Fibroblast of lung (primary cell): ENCODE results near the gene GABPA. TPM values are rescaled to one million over a fixed set of nuclear protein-coding genes. Genes with fewer than 3 reads are reported as not detected.

ENCODE experiments used
- DNase-seq, 2 donors: peaks; one replicate each; pipeline versions ENCODE4 v3.0.0 to v3.0.0-alpha.2; 2010; ENCODE audit warnings: low read depth in 2 of 2
- H2AFZ ChIP-seq: 2 replicates; pipeline ENCODE4 v1.5.1; 2012; ENCODE audit warnings: low read length, control low read depth, inconsistent platforms
- H3K27ac ChIP-seq: 2 replicates; pipeline ENCODE4 v1.5.1; 2011; ENCODE audit warnings: low read length, control low read depth; ENCODE audit not compliant: insufficient read depth
- H3K27me3 ChIP-seq: 2 replicates; pipeline ENCODE4 v1.5.1; 2011; ENCODE audit warnings: mild to moderate bottlenecking, low read length; ENCODE audit not compliant: control insufficient read depth, insufficient read depth
- H3K36me3 ChIP-seq: 2 replicates; pipeline ENCODE4 v1.5.1; 2011; ENCODE audit warnings: low read length; ENCODE audit not compliant: control insufficient read depth, insufficient read depth
- H3K4me1 ChIP-seq: 2 replicates; pipeline ENCODE4 v1.5.1; 2011; ENCODE audit warnings: low read length; ENCODE audit not compliant: control insufficient read depth, insufficient read depth; ENCODE audit errors: extremely low read depth
- H3K4me2 ChIP-seq: 2 replicates; pipeline ENCODE4 v1.5.1; 2011; ENCODE audit warnings: low read length, control low read depth; ENCODE audit not compliant: insufficient read depth; ENCODE audit errors: extremely low read depth
- H3K4me3 ChIP-seq, 4 experiments: fragments of 200-600 bp in 1 of 4; sonication (generic) in 1 of 4; replicated peaks in 1 of 4; 2 replicates each; pipeline ENCODE4 v1.5.1; 2011 to 2016; ENCODE audit warnings: low read length in 4 of 4, low read depth in 3 of 4, mild to moderate bottlenecking in 3 of 4, control low read depth in 2 of 4, inconsistent platforms in 1 of 4, mixed read lengths in 1 of 4; ENCODE audit not compliant: insufficient read depth in 1 of 4; ENCODE audit errors: control extremely low read depth in 1 of 4
- H3K79me2 ChIP-seq: 2 replicates; pipeline ENCODE4 v1.5.1; 2012; ENCODE audit warnings: mild to moderate bottlenecking, low read length, inconsistent platforms; ENCODE audit not compliant: control insufficient read depth, insufficient read depth
- H3K9ac ChIP-seq: 2 replicates; pipeline ENCODE4 v1.5.1; 2011; ENCODE audit warnings: mild to moderate bottlenecking, low read length, control low read depth; ENCODE audit not compliant: insufficient read depth
- H3K9me3 ChIP-seq: 2 replicates; pipeline ENCODE4 v1.5.1; 2012; ENCODE audit warnings: low read depth, low read length; ENCODE audit not compliant: control insufficient read depth, insufficient read depth
- H4K20me1 ChIP-seq: 2 replicates; pipeline ENCODE4 v1.5.1; 2011; ENCODE audit warnings: low read length; ENCODE audit not compliant: control insufficient read depth, insufficient read depth; ENCODE audit errors: extremely low read depth
- EZH2 ChIP-seq: IDR thresholded peaks from 2 replicates; pipeline ENCODE4 v1.5.1; 2012; ENCODE audit warnings: low read length, control low read depth, mild to moderate bottlenecking; ENCODE audit errors: missing control alignments
- polyA plus RNA-seq, 2 donors: library from polyadenylated mRNA; depleted of rRNA in 1 of 2; stranded (reverse) in 1 of 2; unstranded in 1 of 2; fragments of >200 nt; gene quantifications; 2 replicates each; pipeline ENCODE4 v1.2.1, GENCODE V29; 2011 to 2012; ENCODE audit warnings: missing spikeins in 1 of 2
- total RNA-seq: library from RNA; depleted of rRNA; stranded (reverse); fragments of >200 nt; gene quantifications from 2 replicates; pipeline ENCODE4 v1.2.1, GENCODE V29; 2014
- TF ChIP-seq, protein P1 (sequence below), 2 donors: IDR thresholded peaks in 1 of 2; conservative IDR thresholded peaks in 1 of 2; 1 replicate in 1 of 2; 2 replicates in 1 of 2; pipeline ENCODE4 v1.5.1; 2011 to 2012; ENCODE audit warnings: low read length in 2 of 2, control low read depth in 1 of 2, inconsistent platforms in 1 of 2, low read depth in 1 of 2, mild to moderate bottlenecking in 1 of 2

Gene GABPA
- total and polyA plus RNA-seq, 2 donors (not counting 1 experiment from before 2014, with no cell fraction given), result 20.5 to 28.6 TPM

DNA sequence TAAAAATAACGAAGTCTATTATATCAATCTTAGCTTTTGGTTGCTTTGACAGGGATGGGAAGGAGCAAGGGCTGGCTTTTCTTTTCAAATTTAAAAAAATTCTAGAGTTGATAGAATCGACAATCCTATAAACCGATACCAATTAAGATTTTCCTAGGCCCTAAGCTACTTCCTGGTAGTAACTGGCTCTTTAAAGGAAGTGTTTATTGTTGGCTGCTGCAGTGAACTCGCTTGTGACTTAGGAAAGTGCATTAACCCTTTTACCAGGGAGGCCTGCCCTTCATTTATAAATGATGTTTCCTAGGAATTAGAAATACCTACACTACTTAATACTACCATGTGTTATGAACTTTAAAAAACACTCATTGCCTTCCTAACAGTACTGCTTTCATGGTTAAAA, 33.2 kb upstream of the GABPA start:
- H3K4me3 ChIP-seq, result no peak overlapping the region

DNA sequence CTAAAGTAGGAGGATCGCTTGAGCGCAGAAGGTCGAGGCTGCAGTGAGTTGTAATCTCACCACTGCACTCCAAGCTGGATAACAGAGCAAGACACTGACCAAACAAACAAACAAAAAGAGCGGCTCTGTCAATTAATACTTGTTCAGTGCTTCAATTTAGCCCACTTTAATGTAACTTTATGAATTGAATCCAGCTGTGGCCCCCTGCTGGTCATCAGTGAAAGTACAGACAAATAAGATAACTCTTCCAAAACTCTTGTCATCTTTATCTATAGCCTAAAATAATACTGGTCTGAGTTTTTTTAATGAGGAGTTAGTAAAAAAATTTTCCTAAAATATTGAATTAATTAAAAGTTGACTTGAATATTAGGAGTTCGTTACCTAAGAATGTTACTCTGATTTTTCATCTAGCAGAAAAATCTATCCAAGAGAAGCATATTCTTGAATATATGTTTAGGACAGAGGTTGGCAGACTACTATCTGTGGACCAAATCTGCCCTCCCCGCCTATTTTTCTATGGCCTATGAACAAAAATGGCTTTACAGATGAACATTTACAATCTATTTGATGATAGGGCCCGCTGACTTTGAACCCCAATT, 26.2 kb upstream of the GABPA start:
- H3K27me3 ChIP-seq, result no peaks in the 10 kb centered on the region
- H3K9ac ChIP-seq, result no peak overlapping the region
- no peaks in the 10 kb centered on the region for H3K36me3 ChIP-seq
- no peaks in the 10 kb centered on the region for H3K4me1 ChIP-seq
- H2AFZ ChIP-seq, result no peak overlapping the region
- H3K4me3 ChIP-seq, result no peak overlapping the region
- peak; percentile 31 to 69 for DNase-seq
- no peaks in the 10 kb centered on the region for H3K9me3 ChIP-seq
- H3K4me2 ChIP-seq, result no peak overlapping the region
- H4K20me1 ChIP-seq, result no peaks in the 10 kb centered on the region
- no peak for TF ChIP-seq EZH2
- TF ChIP-seq, protein P1, sequence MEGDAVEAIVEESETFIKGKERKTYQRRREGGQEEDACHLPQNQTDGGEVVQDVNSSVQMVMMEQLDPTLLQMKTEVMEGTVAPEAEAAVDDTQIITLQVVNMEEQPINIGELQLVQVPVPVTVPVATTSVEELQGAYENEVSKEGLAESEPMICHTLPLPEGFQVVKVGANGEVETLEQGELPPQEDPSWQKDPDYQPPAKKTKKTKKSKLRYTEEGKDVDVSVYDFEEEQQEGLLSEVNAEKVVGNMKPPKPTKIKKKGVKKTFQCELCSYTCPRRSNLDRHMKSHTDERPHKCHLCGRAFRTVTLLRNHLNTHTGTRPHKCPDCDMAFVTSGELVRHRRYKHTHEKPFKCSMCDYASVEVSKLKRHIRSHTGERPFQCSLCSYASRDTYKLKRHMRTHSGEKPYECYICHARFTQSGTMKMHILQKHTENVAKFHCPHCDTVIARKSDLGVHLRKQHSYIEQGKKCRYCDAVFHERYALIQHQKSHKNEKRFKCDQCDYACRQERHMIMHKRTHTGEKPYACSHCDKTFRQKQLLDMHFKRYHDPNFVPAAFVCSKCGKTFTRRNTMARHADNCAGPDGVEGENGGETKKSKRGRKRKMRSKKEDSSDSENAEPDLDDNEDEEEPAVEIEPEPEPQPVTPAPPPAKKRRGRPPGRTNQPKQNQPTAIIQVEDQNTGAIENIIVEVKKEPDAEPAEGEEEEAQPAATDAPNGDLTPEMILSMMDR (conservative IDR thresholded peaks at IDR 0.05 in 1 of 2, IDR thresholded peaks at IDR 0.05 in 1 of 2; ENCODE audit: low read depth in 1 of 2, low read length in 2 of 2), result peak; percentile 70 to 73
- no peak overlapping the region for H3K27ac ChIP-seq
- no peaks in the 10 kb centered on the region for H3K79me2 ChIP-seq

More for the DNA sequence above, 33.2 kb upstream of the GABPA start:
- no peak overlapping the region for H3K4me2 ChIP-seq
- H3K27me3 ChIP-seq, result no peaks in the 10 kb centered on the region
- no peak overlapping the region for H3K27ac ChIP-seq
- no peaks in the 10 kb centered on the region for H3K36me3 ChIP-seq
- no peaks in the 10 kb centered on the region for H3K9me3 ChIP-seq
- no peak overlapping the region for H3K9ac ChIP-seq
- H4K20me1 ChIP-seq, result no peaks in the 10 kb centered on the region
- peak overlapping the region; percentile 40 for H2AFZ ChIP-seq
- DNase-seq, result no peak
- no peaks in the 10 kb centered on the region for H3K4me1 ChIP-seq
- TF ChIP-seq, protein P1 (conservative IDR thresholded peaks at IDR 0.05 in 1 of 2, IDR thresholded peaks at IDR 0.05 in 1 of 2; ENCODE audit: low read depth in 1 of 2, low read length in 2 of 2), result no peak
- TF ChIP-seq EZH2, result no peak
- H3K79me2 ChIP-seq, result no peaks in the 10 kb centered on the region

DNA sequence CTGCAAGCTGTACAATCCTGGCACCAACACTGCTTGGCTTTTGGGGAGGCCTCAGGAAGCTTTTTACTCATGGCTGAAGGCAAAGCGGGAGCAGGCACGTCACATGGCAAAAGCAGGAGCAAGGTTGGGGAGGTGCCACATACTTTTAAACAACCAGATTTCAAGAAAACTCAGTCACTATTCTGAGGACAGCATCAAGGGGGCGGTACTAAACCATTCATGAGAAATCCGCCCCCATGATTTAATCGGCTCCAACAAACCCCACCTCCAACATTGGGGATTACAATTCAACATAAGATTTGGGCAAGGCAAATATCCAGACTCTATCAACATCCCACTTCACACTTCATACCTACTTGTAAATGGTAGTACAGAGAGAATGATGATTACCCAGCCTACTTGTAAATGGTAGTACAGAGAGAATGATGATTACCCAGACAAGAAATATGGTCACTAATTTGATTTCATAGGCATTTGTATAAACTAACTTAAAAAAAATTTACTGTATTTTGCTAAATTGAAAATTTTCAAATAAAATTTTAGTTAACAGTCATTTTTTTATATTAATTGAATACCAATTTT, 25.0 kb upstream of the GABPA start:
- Histone ChIP-seq H3K79me2 (no peaks in the 10 kb centered on the region), H3K4me2 (no peak overlapping the region), H4K20me1 (no peaks in the 10 kb centered on the region), H2AFZ (no peak overlapping the region), H3K4me1 (no peaks in the 10 kb centered on the region), H3K9me3 (no peaks in the 10 kb centered on the region), H3K36me3 (no peaks in the 10 kb centered on the region), H3K27ac (no peak overlapping the region), H3K9ac (no peak overlapping the region), H3K4me3 (no peak overlapping the region), H3K27me3 (no peaks in the 10 kb centered on the region)
- DNase-seq, result no peak
- TF ChIP-seq, protein P1 (conservative IDR thresholded peaks at IDR 0.05 in 1 of 2, IDR thresholded peaks at IDR 0.05 in 1 of 2; ENCODE audit: low read depth in 1 of 2, low read length in 2 of 2), result no peak
- no peak for TF ChIP-seq EZH2
